Stimulated activated CD4-positive, alpha-beta T cell treated with anti-CD3 and anti-CD28 coated beads, TNF-alpha, amount 100 ng/mL, for 24 hours (primary cell): Measurements from ENCODE around the gene SCPEP1.

Experiments
- DNase-seq, 3 experiments: peaks; one replicate each; pipeline ENCODE4 v3.0.0-alpha.2; 2020; ENCODE audit warnings: low read depth in 3 of 3

Gene SCPEP1

GRCh38 chr17:57001541-57001940 is 23.6 kb downstream of the SCPEP1 start:
- DNase-seq: no peak

GRCh38 chr17:57002904-57003303 is 25.0 kb downstream of the SCPEP1 start:
- no peak for DNase-seq

- no peak for DNase-seq
Measured at GRCh38 chr17:57004944-57005579, 27.1 kb downstream of the SCPEP1 start.

- no peak for DNase-seq
Measured at GRCh38 chr17:57006040-57006439, 28.1 kb downstream of the SCPEP1 start.

- DNase-seq: no peak
Measured at GRCh38 chr17:57008958-57009357, 31.0 kb downstream of the SCPEP1 start.

GRCh38 chr17:57009737-57010445 is 32.0 kb downstream of the SCPEP1 start:
- DNase-seq: peak; percentile 16 to 43 (median 22)

GRCh38 chr17:57010487-57010886 is 32.6 kb downstream of the SCPEP1 start:
- DNase-seq: no peak

GRCh38 chr17:57011491-57012015 is 33.6 kb downstream of the SCPEP1 start:
- no peak for DNase-seq

GRCh38 chr17:57016071-57016763 is 38.3 kb downstream of the SCPEP1 start:
- no peak for DNase-seq

GRCh38 chr17:57016764-57017116 is 38.8 kb downstream of the SCPEP1 start:
- no peak for DNase-seq

GRCh38 chr17:57017625-57018024 is 39.7 kb downstream of the SCPEP1 start:
- no peak for DNase-seq

- no peak for DNase-seq
Measured at GRCh38 chr17:57020208-57020607, 42.3 kb downstream of the SCPEP1 start.

GRCh38 chr17:57021226-57021940 is 43.5 kb downstream of the SCPEP1 start:
- DNase-seq: no peak

GRCh38 chr17:57025876-57026275 is 47.9 kb downstream of the SCPEP1 start:
- DNase-seq: no peak

GRCh38 chr17:57027852-57028251 is 49.9 kb downstream of the SCPEP1 start:
- no peak for DNase-seq

- no peak for DNase-seq
Measured at GRCh38 chr17:57032343-57032742, 54.4 kb downstream of the SCPEP1 start.

- no peak for DNase-seq
Measured at GRCh38 chr17:57033296-57033695, 55.4 kb downstream of the SCPEP1 start.

- no peak for DNase-seq
Measured at GRCh38 chr17:57034807-57035754, 57.1 kb downstream of the SCPEP1 start.

GRCh38 chr17:57035971-57036481 is 58.1 kb downstream of the SCPEP1 start:
- no peak for DNase-seq

GRCh38 chr17:57037411-57037810 is 59.5 kb downstream of the SCPEP1 start:
- no peak for DNase-seq

GRCh38 chr17:57038486-57038885 is 60.6 kb downstream of the SCPEP1 start:
- DNase-seq: no peak
